Neuronal stem cell (in vitro differentiated cells): ENCODE results near the gene MUC6.
"Not testable (repeated sequence)": the region's sequence is repeated elsewhere in the genome, so short reads cannot be mapped to it uniquely, and the experiment has no call there.

Source experiments
- DNase-seq: peaks from one replicate; pipeline ENCODE4 v3.0.0-alpha.2; 2013; ENCODE audit warnings: low spot score
- H2AFZ ChIP-seq: one replicate; pipeline ENCODE4 v1.6.1; 2013; ENCODE audit warnings: mild to moderate bottlenecking, low read length, inconsistent platforms
- H2AK5ac ChIP-seq: 2 replicates; pipeline ENCODE4 v1.6.1; 2013; ENCODE audit warnings: low read depth, mild to moderate bottlenecking, inconsistent platforms, low read length, moderate library complexity, mixed read lengths
- H2BK120ac ChIP-seq: 2 replicates; pipeline ENCODE4 v1.6.1; 2013; ENCODE audit warnings: low read depth, mild to moderate bottlenecking, inconsistent platforms, low read length, moderate library complexity, mixed read lengths
- H2BK12ac ChIP-seq: one replicate; pipeline ENCODE4 v1.6.1; 2013; ENCODE audit warnings: low read length, inconsistent platforms
- H2BK15ac ChIP-seq: 2 replicates; pipeline ENCODE4 v1.6.1; 2013; ENCODE audit warnings: mild to moderate bottlenecking, low read length, inconsistent platforms, mixed read lengths
- H2BK5ac ChIP-seq: one replicate; pipeline ENCODE4 v1.6.1; 2013; ENCODE audit warnings: inconsistent platforms, mild to moderate bottlenecking, low read length, moderate library complexity
- H3K14ac ChIP-seq: one replicate; pipeline ENCODE4 v1.6.1; 2013; ENCODE audit warnings: low read length, inconsistent platforms
- H3K18ac ChIP-seq: 2 replicates; pipeline ENCODE4 v1.6.1; 2013; ENCODE audit warnings: low read length, inconsistent platforms
- H3K23ac ChIP-seq: 2 replicates; pipeline ENCODE4 v1.6.1; 2013; ENCODE audit warnings: low read depth, mild to moderate bottlenecking, mixed read lengths, low read length, inconsistent platforms; ENCODE audit not compliant: poor library complexity
- H3K27ac ChIP-seq: replicated peaks from 3 replicates; pipeline ENCODE4 v1.5.1; 2013; ENCODE audit warnings: low read length, inconsistent platforms
- H3K27me3 ChIP-seq, 3 experiments: 2 replicates each; pipeline ENCODE4 v1.6.1; 2013; ENCODE audit warnings: low read length in 3 of 3, mild to moderate bottlenecking in 2 of 3, inconsistent platforms in 1 of 3, low read depth in 1 of 3, mixed read lengths in 1 of 3, moderate library complexity in 1 of 3; ENCODE audit not compliant: control insufficient read depth in 3 of 3, insufficient read depth in 3 of 3
- H3K36me3 ChIP-seq, 2 donors: replicated peaks in 1 of 2; 2 replicates each; pipeline ENCODE4 v1.6.1; 2013; ENCODE audit warnings: low read length in 2 of 2; ENCODE audit not compliant: control insufficient read depth in 2 of 2, insufficient read depth in 2 of 2
- H3K4ac ChIP-seq: 2 replicates; pipeline ENCODE4 v1.6.1; 2013; ENCODE audit warnings: inconsistent platforms, mild to moderate bottlenecking, low read length, moderate library complexity
- H3K4me1 ChIP-seq, 2 donors: 1 replicate in 1 of 2; 2 replicates in 1 of 2; pipeline ENCODE4 v1.6.1; 2013; ENCODE audit warnings: low read length in 2 of 2, low read depth in 1 of 2; ENCODE audit not compliant: control insufficient read depth in 2 of 2, insufficient read depth in 1 of 2
- H3K4me2 ChIP-seq: one replicate; pipeline ENCODE4 v1.6.1; 2013; ENCODE audit warnings: mild to moderate bottlenecking, low read length, inconsistent platforms; ENCODE audit not compliant: insufficient read depth, poor library complexity, severe bottlenecking
- H3K4me3 ChIP-seq, 2 donors: 2 replicates each; pipeline ENCODE4 v1.5.1; 2013; ENCODE audit warnings: low read length in 2 of 2, mild to moderate bottlenecking in 2 of 2, inconsistent platforms in 1 of 2, moderate library complexity in 1 of 2
- H3K79me1 ChIP-seq: one replicate; pipeline ENCODE4 v1.6.1; 2013; ENCODE audit warnings: low read depth, mild to moderate bottlenecking, inconsistent platforms, low read length, moderate library complexity
- H3K9ac ChIP-seq: one replicate; pipeline ENCODE4 v1.6.1; 2013; ENCODE audit warnings: mild to moderate bottlenecking, low read depth, low read length, inconsistent platforms; ENCODE audit not compliant: poor library complexity
- H3K9me3 ChIP-seq, 2 donors: replicated peaks in 1 of 2; 2 replicates each; pipeline versions ENCODE3 to v1.6.1; 2013; ENCODE audit warnings: low read length in 2 of 2, mild to moderate bottlenecking in 2 of 2, inconsistent platforms in 1 of 2, low read depth in 1 of 2, mixed read lengths in 1 of 2, moderate library complexity in 1 of 2; ENCODE audit not compliant: control insufficient read depth in 2 of 2, insufficient read depth in 1 of 2
- H4K8ac ChIP-seq: one replicate; pipeline ENCODE4 v1.6.1; 2013; ENCODE audit warnings: low read depth, mild to moderate bottlenecking, inconsistent platforms, low read length, moderate library complexity
- H4K91ac ChIP-seq: one replicate; pipeline ENCODE4 v1.6.1; 2013; ENCODE audit warnings: low read length, low read depth, mild to moderate bottlenecking, inconsistent platforms; ENCODE audit not compliant: poor library complexity
- WGBS, 2 donors: extraction: QIAGEN DNeasy Blood & Tissue Kit; methylation state at CpG; one replicate each; pipeline ENCODE4 v1.1.7; 2013; ENCODE audit warnings: missing lambda C conversion rate in 2 of 2, mixed read lengths in 1 of 2; ENCODE audit not compliant: insufficient read length in 2 of 2, insufficient replicate concordance in 1 of 2; ENCODE audit errors: extremely low coverage in 2 of 2; 5-methylcytosine and 5-hydroxymethylcytosine counted together

Gene MUC6

DNA sequence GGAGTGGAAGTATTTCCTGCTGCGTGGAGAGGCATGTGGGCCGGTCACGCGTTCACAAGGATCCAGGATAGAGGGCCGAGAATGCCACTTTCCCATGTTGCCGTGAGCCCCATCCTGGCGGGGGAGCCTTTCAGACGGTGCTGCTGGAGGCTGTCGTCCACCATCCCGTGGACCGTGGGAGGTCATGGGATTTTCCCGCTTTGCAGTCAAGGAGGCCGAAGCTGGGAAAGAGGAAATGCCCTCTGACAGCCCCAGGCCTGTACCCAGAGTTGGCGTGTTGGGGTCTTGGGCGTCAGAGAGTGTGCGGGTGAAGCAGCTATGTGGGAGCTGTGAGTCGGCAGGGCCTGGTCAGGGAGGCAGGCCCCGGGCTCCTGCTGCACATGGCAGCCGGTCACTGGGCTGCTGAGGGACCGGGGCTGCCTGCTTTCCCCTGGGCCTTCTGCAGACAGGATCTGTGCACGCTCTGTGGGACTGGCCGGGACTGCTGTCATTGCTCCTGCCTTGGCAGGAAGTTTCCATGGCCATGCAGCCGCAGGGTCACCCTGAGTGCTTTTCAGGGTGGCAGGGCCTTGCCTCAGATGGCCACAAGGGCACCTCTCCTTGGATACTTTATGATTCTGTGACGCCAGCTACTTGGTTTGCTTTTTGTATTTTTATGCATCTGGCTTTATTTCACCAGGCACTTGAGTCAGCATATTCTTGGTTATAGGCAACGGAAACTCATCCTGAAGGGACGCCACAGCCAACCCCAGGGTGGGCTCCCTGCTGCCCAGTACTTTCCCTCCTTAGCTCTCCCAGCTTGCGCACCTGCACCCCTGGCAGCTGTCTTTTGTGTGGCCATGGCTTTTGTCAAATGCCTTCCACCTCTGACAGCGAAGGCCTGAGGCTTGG is 58.4 kb downstream of the MUC6 start:
- H4K8ac ChIP-seq, result no peak overlapping the region
- H3K18ac ChIP-seq, result no peak overlapping the region
- WGBS, 2 donors, result no CpG with 5 or more reads among the region's 28 CpGs
- H2AFZ ChIP-seq, result no peak overlapping the region
- H3K27ac ChIP-seq, result no peak overlapping the region
- H2AK5ac ChIP-seq, result no peak overlapping the region
- H3K4me2 ChIP-seq, result no peak overlapping the region
- H3K4ac ChIP-seq, result no peak overlapping the region
- no peak overlapping the region for H2BK12ac ChIP-seq
- H3K4me3 ChIP-seq, result no peak overlapping the region
- H3K79me1 ChIP-seq, result peaks cover 8% of the 10 kb centered on the region
- no peak overlapping the region for H4K91ac ChIP-seq
- peaks cover 0 to 3% of the 10 kb centered on the region in 2 donors for H3K4me1 ChIP-seq
- H2BK120ac ChIP-seq, result peak overlapping the region; percentile 76
- H3K14ac ChIP-seq, result no peak overlapping the region
- no peaks in the 10 kb centered on the region for H3K9me3 ChIP-seq
- H3K23ac ChIP-seq, result no peak overlapping the region
- H3K27me3 ChIP-seq, result no peaks in the 10 kb centered on the region
- peaks cover 46 to 73% of the 10 kb centered on the region in 2 donors for H3K36me3 ChIP-seq
- H2BK15ac ChIP-seq, result no peak overlapping the region
- H3K9ac ChIP-seq, result peak overlapping the region; percentile 44
- peak overlapping the region; percentile 66 for H2BK5ac ChIP-seq
- no peak for DNase-seq

GRCh38 chr11:976431-977160 is 59.9 kb downstream of the MUC6 start:
- no peak overlapping the region for H4K91ac ChIP-seq
- H3K23ac ChIP-seq, result peak overlapping the region; percentile 76
- H2BK12ac ChIP-seq, result no peak overlapping the region
- no peak overlapping the region for H3K18ac ChIP-seq
- no peak overlapping the region for H2BK120ac ChIP-seq
- no peak overlapping the region for H3K4ac ChIP-seq
- no peak overlapping the region for H3K4me2 ChIP-seq
- H3K9me3 ChIP-seq, result no peaks in the 10 kb centered on the region
- H2AK5ac ChIP-seq, result peak overlapping the region; percentile 38
- H3K4me1 ChIP-seq, result peaks cover 0 to 3% of the 10 kb centered on the region in 2 donors
- no peak overlapping the region for H3K4me3 ChIP-seq
- H2BK15ac ChIP-seq, result no peak overlapping the region
- no CpG with 5 or more reads among the region's 26 CpGs for WGBS, 2 donors
- H2BK5ac ChIP-seq, result no peak overlapping the region
- H3K9ac ChIP-seq, result no peak overlapping the region
- H3K14ac ChIP-seq, result peak overlapping the region; percentile 9
- H3K27ac ChIP-seq, result no peak overlapping the region
- H3K27me3 ChIP-seq, result no peaks in the 10 kb centered on the region
- H3K36me3 ChIP-seq, result peaks cover 56 to 76% of the 10 kb centered on the region in 2 donors
- no peak overlapping the region for H2AFZ ChIP-seq
- no peak overlapping the region for H4K8ac ChIP-seq
- H3K79me1 ChIP-seq, result peaks cover 8% of the 10 kb centered on the region
- no peak for DNase-seq

- Histone ChIP-seq H3K14ac (no peak overlapping the region), H2AFZ (no peak overlapping the region), H2BK120ac (no peak overlapping the region), H3K23ac (no peak overlapping the region), H3K4me3 (no peak overlapping the region), H3K4ac (no peak overlapping the region), H3K9ac (no peak overlapping the region), H3K4me1 (peaks cover 0 to 3% of the 10 kb centered on the region in 2 donors), H2BK5ac (no peak overlapping the region), H3K36me3 (peaks cover 52 to 75% of the 10 kb centered on the region in 2 donors), H3K27me3 (no peaks in the 10 kb centered on the region), H3K4me2 (no peak overlapping the region), H4K8ac (no peak overlapping the region), H4K91ac (no peak overlapping the region), H2AK5ac (no peak overlapping the region), H3K79me1 (peaks cover 11% of the 10 kb centered on the region), H3K27ac (no peak overlapping the region), H3K18ac (no peak overlapping the region), H3K9me3 (no peaks in the 10 kb centered on the region), H2BK12ac (no peak overlapping the region), H2BK15ac (no peak overlapping the region)
- DNase-seq, result peak; percentile 29
- WGBS, 2 donors, result no CpG with 5 or more reads among the region's 15 CpGs
Observed at GRCh38 chr11:975827-976226, 60.7 kb downstream of the MUC6 start.

GRCh38 chr11:975376-975775 is 61.1 kb downstream of the MUC6 start:
- peaks cover 11% of the 10 kb centered on the region for H3K79me1 ChIP-seq
- not testable (repeated sequence) for H2AK5ac ChIP-seq, H3K14ac ChIP-seq, H3K18ac ChIP-seq, H2BK5ac ChIP-seq, H3K4ac ChIP-seq, H3K23ac ChIP-seq, H3K27ac ChIP-seq, H3K9me3 ChIP-seq, DNase-seq, H2AFZ ChIP-seq, H4K91ac ChIP-seq, H2BK120ac ChIP-seq, H2BK15ac ChIP-seq, H3K4me2 ChIP-seq, H3K9ac ChIP-seq, H3K4me1 ChIP-seq, H3K27me3 ChIP-seq, H4K8ac ChIP-seq, H3K4me3 ChIP-seq, H2BK12ac ChIP-seq
- H3K36me3 ChIP-seq, result peaks cover 51 to 76% of the 10 kb centered on the region in 2 donors
- no CpG with 5 or more reads among the region's 41 CpGs for WGBS, 2 donors
